ENCODE data around the gene ZNF474.

DNA sequence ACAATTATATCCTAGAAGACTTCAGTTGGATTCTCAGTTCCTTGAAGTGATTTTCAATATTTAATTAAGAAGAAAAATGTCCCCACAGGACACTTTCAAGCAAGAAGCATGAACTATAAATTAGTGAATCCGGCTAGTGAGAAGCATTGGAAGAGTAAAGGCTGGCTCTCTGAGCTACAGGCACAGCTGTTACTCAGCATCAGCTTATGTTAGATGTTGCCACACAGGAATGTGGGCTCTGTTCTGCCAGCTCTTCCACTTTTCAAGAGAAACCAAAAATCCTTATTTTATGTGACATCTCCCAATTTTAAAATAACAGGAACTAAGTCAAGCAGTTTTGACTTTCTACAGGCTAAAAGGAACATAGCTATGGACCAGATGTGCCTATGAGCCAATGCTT is 14.9 kb downstream of the ZNF474 start:
- TF ChIP-seq, protein P1, sequence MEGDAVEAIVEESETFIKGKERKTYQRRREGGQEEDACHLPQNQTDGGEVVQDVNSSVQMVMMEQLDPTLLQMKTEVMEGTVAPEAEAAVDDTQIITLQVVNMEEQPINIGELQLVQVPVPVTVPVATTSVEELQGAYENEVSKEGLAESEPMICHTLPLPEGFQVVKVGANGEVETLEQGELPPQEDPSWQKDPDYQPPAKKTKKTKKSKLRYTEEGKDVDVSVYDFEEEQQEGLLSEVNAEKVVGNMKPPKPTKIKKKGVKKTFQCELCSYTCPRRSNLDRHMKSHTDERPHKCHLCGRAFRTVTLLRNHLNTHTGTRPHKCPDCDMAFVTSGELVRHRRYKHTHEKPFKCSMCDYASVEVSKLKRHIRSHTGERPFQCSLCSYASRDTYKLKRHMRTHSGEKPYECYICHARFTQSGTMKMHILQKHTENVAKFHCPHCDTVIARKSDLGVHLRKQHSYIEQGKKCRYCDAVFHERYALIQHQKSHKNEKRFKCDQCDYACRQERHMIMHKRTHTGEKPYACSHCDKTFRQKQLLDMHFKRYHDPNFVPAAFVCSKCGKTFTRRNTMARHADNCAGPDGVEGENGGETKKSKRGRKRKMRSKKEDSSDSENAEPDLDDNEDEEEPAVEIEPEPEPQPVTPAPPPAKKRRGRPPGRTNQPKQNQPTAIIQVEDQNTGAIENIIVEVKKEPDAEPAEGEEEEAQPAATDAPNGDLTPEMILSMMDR (conservative IDR thresholded peaks at IDR 0.05; ENCODE audit: low read depth, low read length), result no peak
- no peak for TF ChIP-seq EZH2 (IDR thresholded peaks at IDR 0.05; ENCODE audit: borderline replicate concordance, low read depth, low read length, poor library complexity, severe bottlenecking)

Data from A673 (cell line).